Skeletal muscle satellite cell (primary cell): ENCODE results near the gene DHX16. TPM values are rescaled to one million over a fixed set of nuclear protein-coding genes. Genes with fewer than 3 reads are reported as not detected.
"Not testable (repeated sequence)": the region's sequence is repeated elsewhere in the genome, so short reads cannot be mapped to it uniquely, and the experiment has no call there.

Source experiments
- H3K27me3 ChIP-seq: 2 replicates; pipeline ENCODE4 v1.7.0; 2013; ENCODE audit warnings: low read length; ENCODE audit not compliant: control insufficient read depth, insufficient read depth
- H3K36me3 ChIP-seq: 2 replicates; pipeline ENCODE4 v1.7.0; 2013; ENCODE audit warnings: mild to moderate bottlenecking, control low read depth, low read length; ENCODE audit not compliant: insufficient read depth
- H3K4me1 ChIP-seq: 2 replicates; pipeline ENCODE4 v1.7.0; 2013; ENCODE audit warnings: low read length; ENCODE audit not compliant: control insufficient read depth, insufficient read depth
- H3K4me2 ChIP-seq: 2 replicates; pipeline ENCODE4 v1.7.0; 2013; ENCODE audit warnings: mild to moderate bottlenecking, low read length
- H3K4me3 ChIP-seq: 2 replicates; pipeline ENCODE4 v1.7.0; 2013; ENCODE audit warnings: low read length
- H3K9ac ChIP-seq: 2 replicates; pipeline ENCODE4 v1.7.0; 2013; ENCODE audit warnings: mild to moderate bottlenecking, low read depth, low read length, moderate library complexity
- H3K9me3 ChIP-seq: replicated peaks from 2 replicates; pipeline ENCODE4 v1.7.0; 2013; ENCODE audit warnings: mild to moderate bottlenecking, control low read depth, low read length
- total RNA-seq: library from RNA; depleted of rRNA; stranded (reverse); fragments of >200 nt; gene quantifications from 2 replicates; pipeline ENCODE4 v1.2.3, GENCODE V29; 2012; rRNA removed

Gene DHX16
- 23.1 and 27.7 TPM in 2 replicates for total RNA-seq

DNA sequence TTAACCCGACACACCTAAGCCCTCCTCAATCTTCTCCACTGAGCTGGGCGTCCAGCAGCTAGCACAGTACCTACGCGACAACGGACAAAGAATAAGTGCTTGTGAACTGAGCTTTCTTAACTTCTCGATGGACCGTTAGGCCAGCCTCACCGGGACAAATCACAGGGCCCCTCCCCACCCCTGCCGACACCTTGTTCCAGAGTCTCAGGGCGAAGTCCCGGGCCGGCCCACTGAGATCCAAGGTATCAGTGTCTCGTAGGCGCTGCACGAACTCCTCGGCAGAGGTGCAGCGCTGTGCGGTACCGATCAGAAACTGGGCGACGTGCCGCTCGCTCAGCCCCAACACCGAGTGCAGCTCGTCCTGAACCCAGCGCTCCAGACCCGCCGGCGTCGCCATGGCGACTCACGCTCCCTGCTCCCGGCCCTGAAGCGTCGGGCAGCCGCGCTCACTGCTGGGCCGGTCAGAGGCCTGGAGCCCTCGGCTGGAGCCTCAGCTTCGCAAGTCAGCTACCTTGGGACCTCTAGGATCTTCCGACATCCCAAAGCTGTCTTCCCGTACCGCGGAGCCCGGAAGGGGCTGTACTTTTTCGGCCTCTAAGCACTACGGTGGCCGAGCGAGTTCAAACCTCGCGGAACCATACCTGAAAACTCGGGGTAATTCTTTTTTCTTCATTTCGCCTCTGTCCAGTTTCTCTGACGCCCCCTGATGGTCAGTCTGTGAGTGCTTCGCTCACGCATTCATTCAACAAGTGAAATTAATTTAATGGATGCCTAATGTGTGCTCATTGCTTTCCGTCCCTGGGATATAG, at the start of gene DHX16:
TSS of gene DHX16 (minus strand) at position 562 of the 809 bp plus-strand sequence. CDS start at position 397, 165 bp downstream.
- Histone ChIP-seq H3K4me2 (peak within 1 kb of the TSS; percentile 87), H3K9ac (peak within 1 kb of the TSS; percentile 90), H3K36me3 (peaks cover 40% of the 10 kb centered on the region), H3K27me3 (no peaks in the 10 kb centered on the region), H3K4me1 (peaks cover 10% of the 10 kb centered on the region), H3K9me3 (no peaks in the 10 kb centered on the region), H3K4me3 (peak within 1 kb of the TSS; percentile 87)

- Histone ChIP-seq H3K4me1 (peaks cover 48% of the 10 kb centered on the region), H3K4me3 (peak overlapping the region; percentile 95), H3K9ac (peak overlapping the region; percentile 98), H3K4me2 (peak overlapping the region; percentile 98), H3K36me3 (peaks cover 46% of the 10 kb centered on the region)
- not testable (repeated sequence) for H3K27me3 ChIP-seq, H3K9me3 ChIP-seq
Observed at GRCh38 chr6:30722025-30722279, 49.1 kb upstream of the DHX16 start.

- Histone ChIP-seq H3K9me3 (no peaks in the 10 kb centered on the region), H3K4me3 (peak overlapping the region; percentile 95), H3K27me3 (no peaks in the 10 kb centered on the region), H3K36me3 (peaks cover 46% of the 10 kb centered on the region), H3K4me2 (peak overlapping the region; percentile 98), H3K4me1 (peaks cover 51% of the 10 kb centered on the region), H3K9ac (peak overlapping the region; percentile 98)
Observed at GRCh38 chr6:30721198-30722024, 48.6 kb upstream of the DHX16 start.

GRCh38 chr6:30720738-30721197, 48.0 kb upstream of the DHX16 start:
- H3K9me3 ChIP-seq = no peaks in the 10 kb centered on the region
- peak overlapping the region; percentile 73 for H3K4me2 ChIP-seq
- H3K36me3 ChIP-seq = peaks cover 42% of the 10 kb centered on the region
- H3K4me1 ChIP-seq = peaks cover 49% of the 10 kb centered on the region
- H3K9ac ChIP-seq = peak overlapping the region; percentile 98
- H3K27me3 ChIP-seq = no peaks in the 10 kb centered on the region
- peak overlapping the region; percentile 95 for H3K4me3 ChIP-seq

DNA sequence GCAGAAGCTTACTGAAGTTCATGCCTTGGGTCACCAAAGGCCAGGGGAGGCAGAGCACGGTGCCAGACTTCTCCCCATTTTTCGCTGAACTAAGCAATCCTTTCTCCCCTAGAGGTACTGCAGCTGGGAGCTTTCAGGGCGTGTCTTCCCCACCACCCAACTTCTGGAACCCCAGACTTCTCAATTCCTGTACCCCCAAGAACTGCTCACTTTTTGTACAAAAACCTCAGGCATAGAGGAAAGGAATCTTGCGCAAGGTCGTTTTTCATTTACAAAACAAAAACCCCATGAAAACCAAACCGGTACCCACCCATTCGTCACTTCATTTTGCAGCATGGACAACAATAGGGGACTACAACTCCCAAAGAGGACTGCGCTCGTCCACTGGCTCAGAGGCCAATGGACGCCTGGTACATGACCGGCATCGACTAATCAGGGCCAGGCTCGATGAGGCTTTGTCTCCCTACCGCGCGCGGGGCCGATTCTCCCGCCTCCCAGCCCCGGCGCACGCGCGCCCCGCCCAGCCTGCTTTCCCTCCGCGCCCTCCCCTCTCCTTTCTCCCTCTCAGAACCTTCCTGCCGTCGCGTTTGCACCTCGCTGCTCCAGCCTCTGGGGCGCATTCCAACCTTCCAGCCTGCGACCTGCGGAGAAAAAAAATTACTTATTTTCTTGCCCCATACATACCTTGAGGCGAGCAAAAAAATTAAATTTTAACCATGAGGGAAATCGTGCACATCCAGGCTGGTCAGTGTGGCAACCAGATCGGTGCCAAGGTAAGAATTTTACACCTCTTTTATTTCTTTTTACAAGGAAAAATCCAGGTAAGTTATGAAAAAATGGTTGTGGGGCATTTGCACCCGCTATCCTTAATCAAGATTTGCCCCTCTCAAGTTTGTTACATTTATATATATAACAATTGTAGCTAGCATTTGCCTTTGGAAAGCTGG, 47.3 kb upstream of the DHX16 start, which contains the start of gene TUBB:
TSS of gene TUBB (plus strand) at position 562 of the 947 bp plus-strand sequence. CDS start at position 717, 155 bp downstream.
- peak within 1 kb of the TSS; percentile 95 for H3K4me3 ChIP-seq
- peak within 1 kb of the TSS; percentile 98 for H3K9ac ChIP-seq
- no peaks in the 10 kb centered on the region for H3K27me3 ChIP-seq
- H3K4me1 ChIP-seq = peaks cover 42% of the 10 kb centered on the region
- peaks cover 36% of the 10 kb centered on the region for H3K36me3 ChIP-seq
- H3K4me2 ChIP-seq = peak within 1 kb of the TSS; percentile 77
- no peaks in the 10 kb centered on the region for H3K9me3 ChIP-seq

GRCh38 chr6:30719356-30719755, 46.5 kb upstream of the DHX16 start:
- Histone ChIP-seq H3K4me3 (peak overlapping the region; percentile 67), H3K4me1 (peaks cover 35% of the 10 kb centered on the region), H3K9me3 (no peaks in the 10 kb centered on the region), H3K36me3 (peaks cover 35% of the 10 kb centered on the region), H3K9ac (peak overlapping the region; percentile 76), H3K4me2 (peak overlapping the region; percentile 77), H3K27me3 (no peaks in the 10 kb centered on the region)

DNA sequence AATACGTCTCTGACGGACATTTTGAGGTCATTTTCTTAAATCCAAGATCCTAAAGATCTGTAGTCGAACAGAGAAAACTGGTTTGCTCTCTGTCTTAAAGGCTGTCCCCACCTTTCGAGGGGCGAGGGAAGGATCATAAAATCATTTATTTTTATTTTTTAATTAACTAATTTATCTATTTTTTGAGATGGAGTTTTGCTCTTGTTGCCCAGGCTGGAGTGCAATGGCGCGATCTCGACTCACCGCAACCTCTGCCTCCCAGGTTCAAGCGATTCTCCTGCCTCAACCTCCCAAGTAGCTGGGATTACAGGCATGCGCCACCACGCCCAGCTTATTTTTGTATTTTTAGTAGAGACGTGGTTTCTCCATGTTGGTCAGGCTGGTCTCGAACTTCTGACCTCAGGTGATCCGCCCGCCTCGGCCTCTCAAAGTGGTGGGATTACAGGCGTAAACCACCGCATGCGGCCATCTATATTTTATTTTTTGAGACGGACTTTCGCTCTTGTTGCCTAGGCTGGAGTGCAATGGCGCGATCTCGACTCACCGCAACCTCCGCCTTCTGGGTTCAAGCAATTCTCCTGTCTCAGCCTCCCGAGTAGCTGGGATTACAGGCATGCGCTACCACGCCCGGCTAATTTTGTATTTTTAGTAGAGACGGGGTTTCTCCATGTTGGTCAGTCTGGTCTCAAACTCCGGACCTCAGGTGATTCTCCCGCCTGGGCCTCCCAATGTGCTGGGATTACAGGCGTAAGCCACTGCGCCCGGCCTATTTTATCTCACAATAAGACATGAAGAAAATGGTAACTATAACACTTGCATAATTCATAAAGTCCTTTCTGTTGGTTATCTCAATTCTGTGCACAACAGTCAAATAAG, 45.3 kb upstream of the DHX16 start:
- Histone ChIP-seq H3K4me1 (peaks cover 22% of the 10 kb centered on the region), H3K4me3 (peak overlapping the region; percentile 51), H3K36me3 (peaks cover 27% of the 10 kb centered on the region), H3K9ac (peak overlapping the region; percentile 78), H3K4me2 (peak overlapping the region; percentile 77)
- H3K9me3 ChIP-seq, H3K27me3 ChIP-seq: not testable (repeated sequence)

- peak within 1 kb of the TSS; percentile 92 for H3K4me2 ChIP-seq
- no peaks in the 10 kb centered on the region for H3K27me3 ChIP-seq
- no peaks in the 10 kb centered on the region for H3K9me3 ChIP-seq
- H3K4me3 ChIP-seq = peak within 1 kb of the TSS; percentile 86
- H3K4me1 ChIP-seq = peaks cover 19% of the 10 kb centered on the region
- peaks cover 28% of the 10 kb centered on the region for H3K36me3 ChIP-seq
- H3K9ac ChIP-seq = peak within 1 kb of the TSS; percentile 92
Observed at GRCh38 chr6:30717129-30717844, 44.5 kb upstream of the DHX16 start, which contains the start of gene MDC1. Gene MDC1 (minus strand): TSS chr6:30717281. CDS start chr6:30715175, 2,106 bp downstream.

DNA sequence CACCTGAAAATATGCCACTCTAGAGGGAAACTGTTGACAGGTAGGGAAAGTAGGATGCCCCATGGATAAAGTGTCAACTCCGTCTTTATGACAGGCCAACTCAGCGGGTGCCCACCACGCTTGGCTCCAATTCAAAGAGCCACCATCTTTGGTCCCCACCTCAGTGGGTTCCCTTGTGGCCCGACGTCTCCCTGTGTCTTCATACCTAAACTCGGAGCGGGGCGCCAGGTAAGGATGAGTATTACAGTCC, 44.0 kb upstream of the DHX16 start:
- peak overlapping the region; percentile 92 for H3K4me2 ChIP-seq
- H3K4me3 ChIP-seq = peak overlapping the region; percentile 86
- H3K36me3 ChIP-seq = peaks cover 29% of the 10 kb centered on the region
- peak overlapping the region; percentile 92 for H3K9ac ChIP-seq
- no peaks in the 10 kb centered on the region for H3K27me3 ChIP-seq
- H3K9me3 ChIP-seq = no peaks in the 10 kb centered on the region
- peaks cover 19% of the 10 kb centered on the region for H3K4me1 ChIP-seq

DNA sequence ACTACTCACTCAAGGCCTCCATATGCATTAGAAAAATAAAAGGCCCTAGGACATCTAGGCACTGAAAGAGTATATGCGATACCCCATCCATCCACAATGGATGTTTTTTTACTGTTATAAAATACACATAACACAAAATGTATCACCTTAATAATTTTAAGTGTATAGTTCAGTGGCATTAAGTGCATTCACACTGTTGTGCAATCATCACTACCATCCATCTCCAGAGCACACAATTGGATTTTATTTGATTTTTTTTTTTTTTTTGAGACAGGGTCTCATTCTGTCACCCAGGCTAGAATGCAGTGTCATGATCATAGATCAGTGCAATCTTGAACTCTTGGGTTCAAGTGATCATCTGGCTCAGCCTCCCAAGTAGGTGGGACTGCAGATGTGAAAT, 41.5 kb upstream of the DHX16 start:
- H3K9me3 ChIP-seq = no peaks in the 10 kb centered on the region
- peaks cover 16% of the 10 kb centered on the region for H3K4me1 ChIP-seq
- H3K36me3 ChIP-seq = peaks cover 34% of the 10 kb centered on the region
- H3K4me2 ChIP-seq = no peak overlapping the region
- no peak overlapping the region for H3K9ac ChIP-seq
- no peaks in the 10 kb centered on the region for H3K27me3 ChIP-seq
- H3K4me3 ChIP-seq = no peak overlapping the region
